Hippocampal formation (tissue), 2 donors: ENCODE results near the gene SLC38A11.
"Not testable (repeated sequence)": the region's sequence is repeated elsewhere in the genome, so short reads cannot be mapped to it uniquely, and the experiment has no call there.

Experiments
- DNase-seq, 2 donors: peaks; one replicate each; lab custom pipeline; 2025; lab: John Stamatoyannopoulos, UW

The SLC38A11 gene

GRCh38 chr2:164954954-164955701 lies at the start of gene SLC38A11:
TSS of gene SLC38A11 (minus strand) at chr2:164955525. CDS start at chr2:164955247, 278 bp downstream.
- DNase-seq: no peak

GRCh38 chr2:165003443-165004130 lies 48.3 kb upstream of the SLC38A11 start:
- DNase-seq: no peak

- peak in 1 of 2 donors; percentile 25 for DNase-seq
Observed at GRCh38 chr2:165002638-165003037, 47.3 kb upstream of the SLC38A11 start.

- DNase-seq: not testable (repeated sequence)
Observed at GRCh38 chr2:164994664-164995299, 39.5 kb upstream of the SLC38A11 start.

- DNase-seq: no peak
Observed at GRCh38 chr2:164993287-164994016, 38.1 kb upstream of the SLC38A11 start.

GRCh38 chr2:164992818-164993217 lies 37.5 kb upstream of the SLC38A11 start:
- DNase-seq: peak; percentile 34 to 87

- not testable (repeated sequence) for DNase-seq
Observed at GRCh38 chr2:164992093-164992454, 36.7 kb upstream of the SLC38A11 start.

- not testable (repeated sequence) for DNase-seq
Observed at GRCh38 chr2:164991361-164992092, 36.2 kb upstream of the SLC38A11 start.

- DNase-seq: not testable (repeated sequence)
Observed at GRCh38 chr2:164990953-164991352, 35.6 kb upstream of the SLC38A11 start.

- not testable (repeated sequence) for DNase-seq
Observed at GRCh38 chr2:164988805-164989204, 33.5 kb upstream of the SLC38A11 start.

GRCh38 chr2:164986027-164986426 lies 30.7 kb upstream of the SLC38A11 start:
- DNase-seq: not testable (repeated sequence)

- no peak for DNase-seq
Observed at GRCh38 chr2:164984428-164984827, 29.1 kb upstream of the SLC38A11 start.

GRCh38 chr2:164981217-164981990 lies 26.1 kb upstream of the SLC38A11 start:
- no peak for DNase-seq

- DNase-seq: not testable (repeated sequence)
Observed at GRCh38 chr2:164980688-164981087, 25.4 kb upstream of the SLC38A11 start.

GRCh38 chr2:164979113-164979512 lies 23.8 kb upstream of the SLC38A11 start:
- no peak for DNase-seq

- not testable (repeated sequence) for DNase-seq
Observed at GRCh38 chr2:164976875-164977470, 21.6 kb upstream of the SLC38A11 start.

GRCh38 chr2:164976301-164976700 lies 21.0 kb upstream of the SLC38A11 start:
- no peak for DNase-seq

GRCh38 chr2:164975891-164976290 lies 20.6 kb upstream of the SLC38A11 start:
- no peak for DNase-seq

- no peak for DNase-seq
Observed at GRCh38 chr2:164974221-164974620, 18.9 kb upstream of the SLC38A11 start.

GRCh38 chr2:164972216-164972615 lies 16.9 kb upstream of the SLC38A11 start:
- no peak for DNase-seq
